HepG2 (cell line): ENCODE results near the gene PRELID1. TPM values are rescaled to one million over a fixed set of nuclear protein-coding genes. Genes with fewer than 3 reads are reported as not detected.

Experiments
- ELF4 ChIP-seq: sonication (generic); formaldehyde crosslinking; IDR thresholded peaks from 2 replicates; pipeline ENCODE4 v1.5.0; 2020; ENCODE audit warnings: missing genetic modification reagents, mild to moderate bottlenecking, moderate library complexity, borderline replicate concordance
- ETV5 ChIP-seq: IDR thresholded peaks from 2 replicates; pipeline ENCODE4 v1.6.1; 2018; ENCODE audit warnings: missing biosample characterization, missing genetic modification reagents, inconsistent platforms, borderline replicate concordance
- GATAD2A ChIP-seq: IDR thresholded peaks from 2 replicates; pipeline ENCODE4 v1.6.1; 2016
- HMGA1 ChIP-seq: sonication (generic); formaldehyde crosslinking; conservative IDR thresholded peaks from 2 replicates; pipeline ENCODE4 v1.4.0; 2020; ENCODE audit warnings: missing genetic modification reagents
- ISX ChIP-seq: sonication (generic); formaldehyde crosslinking; conservative IDR thresholded peaks from 2 replicates; pipeline ENCODE4 v1.5.0; 2020; ENCODE audit warnings: missing genetic modification reagents
- MAFK ChIP-seq, 2 experiments: IDR thresholded peaks in 1 of 2; conservative IDR thresholded peaks in 1 of 2; 2 replicates each; pipeline ENCODE4 v1.6.1; 2011; ENCODE audit warnings: improper control_type of control experiment in 2 of 2, low read length in 2 of 2
- MEF2D ChIP-seq: sonication (generic); formaldehyde crosslinking; IDR thresholded peaks from 2 replicates; pipeline ENCODE4 v1.5.1; 2020; ENCODE audit warnings: mild to moderate bottlenecking, missing genetic modification reagents
- NFKBIZ ChIP-seq: IDR thresholded peaks from 2 replicates; pipeline ENCODE4 v1.6.1; 2018; ENCODE audit warnings: missing genetic modification reagents, missing compliant biosample characterization
- SIN3A ChIP-seq: IDR thresholded peaks from 2 replicates; pipeline ENCODE4 v1.6.1; 2011; ENCODE audit warnings: low read depth, mild to moderate bottlenecking, control low read depth, low read length, borderline replicate concordance
- SIX1 ChIP-seq: sonication (generic); formaldehyde crosslinking; IDR thresholded peaks from 2 replicates; pipeline ENCODE4 v1.4.0; 2020; ENCODE audit warnings: missing genetic modification reagents, borderline replicate concordance
- TBP ChIP-seq: sonication (generic); formaldehyde crosslinking; IDR thresholded peaks from 2 replicates; pipeline ENCODE4 v1.5.0; 2020; ENCODE audit warnings: missing genetic modification reagents
- TGIF2 ChIP-seq: IDR thresholded peaks from 2 replicates; pipeline ENCODE4 v1.6.1; 2016; ENCODE audit warnings: control low read depth, missing compliant biosample characterization
- XBP1 ChIP-seq: sonication (generic); formaldehyde crosslinking; IDR thresholded peaks from 2 replicates; pipeline ENCODE4 v1.5.0; 2020; ENCODE audit warnings: missing genetic modification reagents
- YY1 ChIP-seq: IDR thresholded peaks from 2 replicates; pipeline ENCODE4 v1.6.1; 2011; ENCODE audit warnings: low read length, low read depth, moderate library complexity, mild to moderate bottlenecking; ENCODE audit not compliant: insufficient read depth, insufficient replicate concordance
- ZNF607 ChIP-seq: sonication (generic); formaldehyde crosslinking; IDR thresholded peaks from 2 replicates; pipeline ENCODE4 v1.5.1; 2020; ENCODE audit warnings: missing genetic modification reagents, mild to moderate bottlenecking, borderline replicate concordance
- ZNF703 ChIP-seq: sonication (generic); formaldehyde crosslinking; IDR thresholded peaks from 2 replicates; pipeline ENCODE4 v1.5.1; 2020; ENCODE audit warnings: missing genetic modification reagents, mild to moderate bottlenecking, moderate library complexity, borderline replicate concordance
- polyA plus RNA-seq, 8 experiments: library from polyadenylated mRNA; depleted of rRNA in 3 of 8; stranded (reverse) in 7 of 8; unstranded in 1 of 8; fragments of >200 nt; fragmentation: Illumina TruSeq in 4 of 8; extraction: Trizol in 4 of 8; gene quantifications; 2 replicates each; pipeline versions ENCODE4 v1.2.1 to v1.2.3, GENCODE V29; 2011 to 2016; ENCODE audit warnings: low read depth in 4 of 8, missing spikeins in 1 of 8, mixed read lengths in 1 of 8; ENCODE audit not compliant: insufficient read depth in 1 of 8
- total RNA-seq, 5 experiments: library from RNA; depleted of rRNA; stranded (reverse); fragments of >200 nt; fragmentation: Illumina TruSeq; extraction: Trizol; gene quantifications; 2 replicates each; pipeline ENCODE4 v1.2.3, GENCODE V29; 2016; ENCODE audit warnings: low read depth in 1 of 5
- TF ChIP-seq, protein P1 (sequence below): sonication (generic); formaldehyde crosslinking; IDR thresholded peaks from 2 replicates; pipeline ENCODE4 v1.4.0; 2020; ENCODE audit warnings: missing genetic modification reagents; ENCODE audit errors: not compliant biosample characterization
- TF ChIP-seq, protein P2 (sequence below): sonication (generic); formaldehyde crosslinking; IDR thresholded peaks from 2 replicates; pipeline ENCODE4 v1.5.0; 2020; ENCODE audit warnings: missing genetic modification reagents, mild to moderate bottlenecking, borderline replicate concordance
- TF ChIP-seq, protein P3 (sequence below): sonication (generic); formaldehyde crosslinking; IDR thresholded peaks from 2 replicates; pipeline ENCODE4 v1.5.1; 2020; ENCODE audit warnings: missing genetic modification reagents, mild to moderate bottlenecking, borderline replicate concordance
- TF ChIP-seq, protein P4 (sequence below): sonication (generic); formaldehyde crosslinking; IDR thresholded peaks from 2 replicates; pipeline ENCODE4 v1.9.0; 2022; ENCODE audit warnings: low read depth, missing genetic modification reagents
- TF ChIP-seq, protein P5 (sequence below): IDR thresholded peaks from 2 replicates; pipeline ENCODE4 v1.6.1; 2016; ENCODE audit warnings: mild to moderate bottlenecking

PRELID1 gene
- total and polyA plus RNA-seq, 2 of the 13 experiments (the other 11 are each of a cell fraction or from before 2014, with no cell fraction given), result 250 to 271 TPM

DNA sequence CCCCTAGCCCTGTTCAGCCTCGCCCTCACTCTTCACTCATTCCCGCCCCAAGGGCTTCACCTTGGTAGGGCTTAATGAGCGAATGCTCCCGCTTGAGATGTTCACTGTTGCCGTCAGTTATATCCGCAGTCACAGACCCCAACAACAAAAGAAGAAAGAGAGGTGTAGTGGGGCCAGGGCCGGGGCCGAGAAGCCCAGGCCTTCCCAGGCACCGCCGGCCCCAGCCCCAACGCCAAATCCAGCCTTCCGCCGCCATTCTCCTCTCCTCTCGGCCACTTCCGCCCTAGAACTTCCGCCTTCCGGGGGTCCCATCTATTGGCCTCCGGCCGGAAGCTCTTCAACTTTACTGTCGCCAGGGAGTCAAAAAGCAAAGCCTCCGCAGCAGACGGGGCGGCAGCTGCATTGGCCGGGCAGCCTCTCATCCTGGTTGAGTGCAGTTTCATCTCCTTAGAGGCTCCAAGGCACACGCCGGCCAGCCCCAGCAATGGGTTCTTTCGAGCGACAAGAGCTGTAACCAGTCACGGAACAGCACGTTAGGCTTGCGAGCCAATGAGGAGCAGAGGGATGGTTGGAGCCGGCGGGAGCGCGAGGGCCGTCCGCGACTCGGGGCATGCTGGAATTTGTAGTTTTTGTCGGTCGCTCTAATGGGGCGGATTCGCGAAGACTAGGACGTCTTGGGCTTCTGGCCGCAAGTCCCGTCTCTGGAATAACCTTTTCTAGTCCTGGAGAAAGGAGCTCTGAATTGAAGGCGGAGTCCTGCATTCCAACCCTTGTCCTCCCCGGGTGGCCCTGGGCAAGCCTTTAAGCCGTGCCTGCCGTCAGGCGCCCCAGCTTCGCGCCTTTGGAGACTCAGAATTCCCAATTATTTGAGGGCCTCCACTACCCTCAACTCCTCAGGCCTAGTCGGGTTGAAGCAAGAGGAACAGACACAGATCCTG lies 48.1 kb downstream of the PRELID1 start, which contains the start of gene LMAN2 (continued):
- TF ChIP-seq NFKBIZ (CRISPR knock-in tag) (no peak), HMGA1 (CRISPR knock-in tag) (no peak), MAFK (conservative IDR thresholded peaks at IDR 0.05 in 1 of 2, IDR thresholded peaks at IDR 0.05 in 1 of 2; ENCODE audit: low read length in 2 of 2) (no peak), XBP1 (CRISPR knock-in tag) (peak; percentile 94; the same call in 1 of the 2 replicates), ISX (no peak), TGIF2 (CRISPR knock-in tag) (peak; percentile 36; the same call in 1 of the 2 replicates), SIN3A (peak; percentile 88), MEF2D (CRISPR knock-in tag) (no peak), YY1 (peak; percentile 95), SIX1 (CRISPR knock-in tag) (peak; percentile 53), ZNF607 (CRISPR knock-in tag) (peak; percentile 61; the same call in 1 of the 2 replicates), ETV5 (CRISPR knock-in tag) (peak; percentile 62; the same call in 1 of the 2 replicates), GATAD2A (CRISPR knock-in tag) (peak; percentile 23; the same call in 1 of the 2 replicates), TBP (CRISPR knock-in tag) (0 out of 2 replicates have a peak, but pooled peaks have one; percentile 8), ZNF703 (CRISPR knock-in tag) (peak; percentile 55), ELF4 (CRISPR knock-in tag) (peak; percentile 99)
- TF ChIP-seq, protein P1, sequence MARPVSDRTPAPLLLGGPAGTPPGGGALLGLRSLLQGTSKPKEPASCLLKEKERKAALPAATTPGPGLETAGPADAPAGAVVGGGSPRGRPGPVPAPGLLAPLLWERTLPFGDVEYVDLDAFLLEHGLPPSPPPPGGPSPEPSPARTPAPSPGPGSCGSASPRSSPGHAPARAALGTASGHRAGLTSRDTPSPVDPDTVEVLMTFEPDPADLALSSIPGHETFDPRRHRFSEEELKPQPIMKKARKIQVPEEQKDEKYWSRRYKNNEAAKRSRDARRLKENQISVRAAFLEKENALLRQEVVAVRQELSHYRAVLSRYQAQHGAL (CRISPR knock-in tag), result no peak
- TF ChIP-seq, protein P2, sequence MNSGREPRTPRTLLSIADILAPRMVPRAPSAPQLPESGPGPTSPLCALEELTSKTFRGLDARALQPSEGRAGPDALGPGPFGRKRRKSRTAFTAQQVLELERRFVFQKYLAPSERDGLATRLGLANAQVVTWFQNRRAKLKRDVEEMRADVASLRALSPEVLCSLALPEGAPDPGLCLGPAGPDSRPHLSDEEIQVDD, result no peak; the same call in 1 of the 2 replicates
- TF ChIP-seq, protein P3, sequence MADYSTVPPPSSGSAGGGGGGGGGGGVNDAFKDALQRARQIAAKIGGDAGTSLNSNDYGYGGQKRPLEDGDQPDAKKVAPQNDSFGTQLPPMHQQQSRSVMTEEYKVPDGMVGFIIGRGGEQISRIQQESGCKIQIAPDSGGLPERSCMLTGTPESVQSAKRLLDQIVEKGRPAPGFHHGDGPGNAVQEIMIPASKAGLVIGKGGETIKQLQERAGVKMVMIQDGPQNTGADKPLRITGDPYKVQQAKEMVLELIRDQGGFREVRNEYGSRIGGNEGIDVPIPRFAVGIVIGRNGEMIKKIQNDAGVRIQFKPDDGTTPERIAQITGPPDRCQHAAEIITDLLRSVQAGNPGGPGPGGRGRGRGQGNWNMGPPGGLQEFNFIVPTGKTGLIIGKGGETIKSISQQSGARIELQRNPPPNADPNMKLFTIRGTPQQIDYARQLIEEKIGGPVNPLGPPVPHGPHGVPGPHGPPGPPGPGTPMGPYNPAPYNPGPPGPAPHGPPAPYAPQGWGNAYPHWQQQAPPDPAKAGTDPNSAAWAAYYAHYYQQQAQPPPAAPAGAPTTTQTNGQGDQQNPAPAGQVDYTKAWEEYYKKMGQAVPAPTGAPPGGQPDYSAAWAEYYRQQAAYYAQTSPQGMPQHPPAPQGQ, result no peak
- TF ChIP-seq, protein P4, sequence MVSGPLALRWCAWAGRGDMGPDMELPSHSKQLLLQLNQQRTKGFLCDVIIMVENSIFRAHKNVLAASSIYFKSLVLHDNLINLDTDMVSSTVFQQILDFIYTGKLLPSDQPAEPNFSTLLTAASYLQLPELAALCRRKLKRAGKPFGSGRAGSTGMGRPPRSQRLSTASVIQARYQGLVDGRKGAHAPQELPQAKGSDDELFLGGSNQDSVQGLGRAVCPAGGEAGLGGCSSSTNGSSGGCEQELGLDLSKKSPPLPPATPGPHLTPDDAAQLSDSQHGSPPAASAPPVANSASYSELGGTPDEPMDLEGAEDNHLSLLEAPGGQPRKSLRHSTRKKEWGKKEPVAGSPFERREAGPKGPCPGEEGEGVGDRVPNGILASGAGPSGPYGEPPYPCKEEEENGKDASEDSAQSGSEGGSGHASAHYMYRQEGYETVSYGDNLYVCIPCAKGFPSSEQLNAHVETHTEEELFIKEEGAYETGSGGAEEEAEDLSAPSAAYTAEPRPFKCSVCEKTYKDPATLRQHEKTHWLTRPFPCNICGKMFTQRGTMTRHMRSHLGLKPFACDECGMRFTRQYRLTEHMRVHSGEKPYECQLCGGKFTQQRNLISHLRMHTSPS (CRISPR knock-in tag), result peak; percentile 9; the same call in 1 of the 2 replicates
- TF ChIP-seq, protein P5, sequence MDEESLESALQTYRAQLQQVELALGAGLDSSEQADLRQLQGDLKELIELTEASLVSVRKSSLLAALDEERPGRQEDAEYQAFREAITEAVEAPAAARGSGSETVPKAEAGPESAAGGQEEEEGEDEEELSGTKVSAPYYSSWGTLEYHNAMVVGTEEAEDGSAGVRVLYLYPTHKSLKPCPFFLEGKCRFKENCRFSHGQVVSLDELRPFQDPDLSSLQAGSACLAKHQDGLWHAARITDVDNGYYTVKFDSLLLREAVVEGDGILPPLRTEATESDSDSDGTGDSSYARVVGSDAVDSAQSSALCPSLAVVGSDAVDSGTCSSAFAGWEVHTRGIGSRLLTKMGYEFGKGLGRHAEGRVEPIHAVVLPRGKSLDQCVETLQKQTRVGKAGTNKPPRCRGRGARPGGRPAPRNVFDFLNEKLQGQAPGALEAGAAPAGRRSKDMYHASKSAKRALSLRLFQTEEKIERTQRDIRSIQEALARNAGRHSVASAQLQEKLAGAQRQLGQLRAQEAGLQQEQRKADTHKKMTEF, result peak; percentile 91
